Coronary artery (tissue), 2 donors: ENCODE measurements around the gene GRXCR1.

Experiments used
- DNase-seq: peaks from one replicate; pipeline ENCODE4 v3.0.0-alpha.2; 2017; ENCODE audit warnings: low spot score
- H3K27ac ChIP-seq, 2 donors: fragments of 200-600 bp; sonication (generic); one replicate each; pipeline ENCODE4 v1.5.1; 2016 to 2019
- H3K4me3 ChIP-seq: fragments of 200-600 bp; sonication (generic); 2 replicates; pipeline ENCODE4 v1.5.1; 2016; ENCODE audit warnings: mild to moderate bottlenecking, moderate library complexity
- TF ChIP-seq, protein P1 (sequence below): fragments of 200-600 bp; sonication (generic); IDR thresholded peaks from one replicate; pipeline ENCODE4 v1.5.1; 2019; ENCODE audit warnings: antibody characterized with exemption

GRXCR1 gene

DNA sequence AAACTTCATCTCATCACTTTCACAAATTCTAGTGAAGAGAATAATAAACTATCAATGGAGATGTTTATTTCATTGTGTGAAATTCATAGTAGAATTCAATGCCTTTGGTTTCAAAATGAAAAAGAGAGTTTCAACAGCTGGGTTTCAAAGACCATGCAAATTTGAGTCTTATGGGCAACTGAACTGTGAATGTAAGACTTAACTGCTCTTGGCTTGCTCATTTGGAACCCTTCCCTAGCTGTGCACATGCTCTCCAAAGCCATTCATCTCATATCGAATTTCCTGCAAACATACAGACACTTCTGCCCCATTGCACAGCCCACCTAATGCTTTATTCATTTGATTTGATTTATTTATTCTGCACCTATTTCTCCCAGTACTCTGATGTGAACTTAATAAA lies 154.5 kb downstream of the GRXCR1 start:
- no peak for DNase-seq
- TF ChIP-seq, protein P1, sequence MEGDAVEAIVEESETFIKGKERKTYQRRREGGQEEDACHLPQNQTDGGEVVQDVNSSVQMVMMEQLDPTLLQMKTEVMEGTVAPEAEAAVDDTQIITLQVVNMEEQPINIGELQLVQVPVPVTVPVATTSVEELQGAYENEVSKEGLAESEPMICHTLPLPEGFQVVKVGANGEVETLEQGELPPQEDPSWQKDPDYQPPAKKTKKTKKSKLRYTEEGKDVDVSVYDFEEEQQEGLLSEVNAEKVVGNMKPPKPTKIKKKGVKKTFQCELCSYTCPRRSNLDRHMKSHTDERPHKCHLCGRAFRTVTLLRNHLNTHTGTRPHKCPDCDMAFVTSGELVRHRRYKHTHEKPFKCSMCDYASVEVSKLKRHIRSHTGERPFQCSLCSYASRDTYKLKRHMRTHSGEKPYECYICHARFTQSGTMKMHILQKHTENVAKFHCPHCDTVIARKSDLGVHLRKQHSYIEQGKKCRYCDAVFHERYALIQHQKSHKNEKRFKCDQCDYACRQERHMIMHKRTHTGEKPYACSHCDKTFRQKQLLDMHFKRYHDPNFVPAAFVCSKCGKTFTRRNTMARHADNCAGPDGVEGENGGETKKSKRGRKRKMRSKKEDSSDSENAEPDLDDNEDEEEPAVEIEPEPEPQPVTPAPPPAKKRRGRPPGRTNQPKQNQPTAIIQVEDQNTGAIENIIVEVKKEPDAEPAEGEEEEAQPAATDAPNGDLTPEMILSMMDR, result no peak
- no peak overlapping the region for H3K27ac ChIP-seq
- H3K4me3 ChIP-seq, result no peak overlapping the region

DNA sequence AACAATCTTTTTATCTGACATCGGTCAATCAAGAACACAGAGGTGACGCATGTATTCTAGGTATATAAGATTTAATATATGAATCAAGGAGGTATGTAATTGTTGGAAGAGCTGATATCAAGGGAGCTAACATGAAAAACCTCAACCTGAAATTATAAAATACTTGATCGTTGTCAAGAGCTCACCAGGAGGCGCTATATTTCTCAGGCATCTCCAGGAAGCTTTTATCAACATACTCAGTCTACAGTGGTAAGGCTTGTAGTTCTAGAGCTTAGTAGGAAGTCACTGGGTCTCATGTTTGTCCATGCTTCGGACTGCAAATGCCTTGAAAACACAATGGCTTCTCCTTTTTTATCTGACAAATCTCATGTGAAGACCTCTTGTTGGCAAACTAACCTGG lies 156.1 kb downstream of the GRXCR1 start:
- TF ChIP-seq, protein P1, result no peak
- Histone ChIP-seq H3K4me3 (no peak overlapping the region), H3K27ac (no peak overlapping the region)
- DNase-seq, result no peak

DNA sequence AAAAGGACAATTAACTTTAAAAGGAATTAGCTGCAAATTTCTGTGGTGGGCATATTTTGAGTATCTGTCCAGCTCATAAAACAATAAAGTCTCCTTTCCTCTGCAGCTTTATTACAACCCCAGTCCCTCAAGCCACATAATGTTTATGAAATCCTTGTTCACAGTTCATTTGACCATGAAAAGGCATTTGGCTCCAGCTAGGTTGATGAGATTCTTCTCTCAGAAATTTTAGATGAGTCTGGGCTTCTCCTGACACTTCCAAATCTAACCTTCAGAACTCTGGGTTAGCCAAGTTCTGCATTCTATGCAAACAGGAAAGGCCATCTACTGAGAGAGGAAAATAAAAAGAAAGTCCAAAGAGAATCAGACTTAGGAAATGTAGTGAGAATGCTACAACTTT lies 156.8 kb downstream of the GRXCR1 start:
- TF ChIP-seq, protein P1, result no peak
- H3K4me3 ChIP-seq, result no peak overlapping the region
- no peak for DNase-seq

DNA sequence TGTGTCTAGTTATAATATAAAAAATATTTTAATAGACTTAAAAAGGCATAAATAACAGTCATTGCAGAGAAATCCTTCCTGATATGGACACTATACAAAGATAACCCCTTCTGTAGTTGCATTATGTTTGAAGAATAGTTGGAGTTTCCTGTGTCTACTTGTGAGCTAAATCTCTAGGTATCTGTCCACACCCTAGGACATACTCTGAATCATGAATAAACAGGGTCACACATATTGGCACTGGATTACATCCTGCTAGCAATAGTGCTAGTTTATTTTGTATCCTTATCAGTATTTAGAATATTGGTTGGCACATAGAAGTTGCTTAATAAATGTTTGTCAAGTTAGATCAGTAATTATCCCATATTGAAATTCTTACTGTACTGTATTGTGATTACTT lies 173.9 kb downstream of the GRXCR1 start:
- TF ChIP-seq, protein P1, result no peak
- DNase-seq, result no peak
- no peak overlapping the region for H3K27ac ChIP-seq
- H3K4me3 ChIP-seq, result no peak overlapping the region

More for the DNA sequence above, 156.8 kb downstream of the GRXCR1 start:
- no peak overlapping the region for H3K27ac ChIP-seq

DNA sequence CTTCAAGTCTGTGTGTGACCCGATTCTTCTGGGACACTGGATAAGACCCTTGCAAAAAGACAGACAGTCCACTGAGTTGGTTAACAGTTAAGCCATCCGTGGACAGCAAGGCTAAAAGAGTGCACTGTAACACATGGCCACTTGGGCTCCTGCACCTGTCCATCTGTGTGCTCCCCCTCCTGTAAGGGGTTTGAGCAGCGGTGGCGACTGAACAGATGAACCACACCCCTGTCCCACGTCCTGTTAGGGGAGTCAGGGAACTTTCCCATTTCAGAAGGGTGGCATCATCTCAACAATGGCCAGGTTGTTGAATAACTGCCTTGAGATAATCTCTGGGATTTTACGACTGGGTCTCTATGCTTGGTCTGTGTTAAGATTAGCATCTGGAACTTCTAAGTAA lies 178.6 kb downstream of the GRXCR1 start:
- TF ChIP-seq, protein P1, result no peak

More for the DNA sequence above, 178.6 kb downstream of the GRXCR1 start:
- H3K27ac ChIP-seq, result no peak overlapping the region
- DNase-seq, result no peak
- H3K4me3 ChIP-seq, result no peak overlapping the region
